Activated CD8-positive, alpha-beta memory T cell treated with anti-CD3 and anti-CD28 coated beads for 36 hours (primary cell): ENCODE measurements around the gene DLG4. TPM values are rescaled to one million over a fixed set of nuclear protein-coding genes. Genes with fewer than 3 reads are reported as not detected.
"Not testable (repeated sequence)": the region's sequence is repeated elsewhere in the genome, so short reads cannot be mapped to it uniquely, and the experiment has no call there.

Source experiments
- CTCF ChIA-PET: fragments of 350-600 bp; sonication (Branson Sonifier 250); formaldehyde crosslinking; loops from one replicate; lab custom pipeline; 2021; ENCODE audit warnings: antibody characterized with exemption; lab: Charles Lee
- POLR2A ChIA-PET: fragments of 350-600 bp; sonication (Branson Sonifier 250); formaldehyde crosslinking; loops from one replicate; lab custom pipeline; 2021; ENCODE audit warnings: antibody characterized with exemption; lab: Charles Lee
- total RNA-seq, 2 experiments: library from RNA; stranded (reverse); gene quantifications; one replicate each; pipeline ENCODE4 v1.2.3, GENCODE V29; 2021

Gene DLG4
- total RNA-seq, 2 experiments from 2014 or later = 4.5 to 4.6 TPM

- CTCF ChIA-PET = interaction anchor here (1.2 to 3.1 kb wide), 3 partner anchors 9 to 31 kb away, joined by 3 to 17 read pairs (median 4); partner anchors contain the start of genes GABARAP and PHF23
- POLR2A ChIA-PET = interaction anchor here (0.6 to 2.0 kb wide), 5 partner anchors 9 to 343 kb away, joined by 3 to 10 read pairs (median 3); partner anchors contain the start of genes ACADVL, DLG4 and GABARAP
Observed at GRCh38 chr17:7251661-7252175, 32.1 kb upstream of the DLG4 start, which contains the start of gene CTDNEP1. CTDNEP1 (minus strand) TSS chr17:7251734; CDS start chr17:7251296, 438 bp downstream.

GRCh38 chr17:7250695-7251627, 31.3 kb upstream of the DLG4 start:
- ChIA-PET POLR2A (interaction anchor here (0.8 to 2.0 kb wide), 4 partner anchors 8 to 58 kb away, joined by 3 to 10 read pairs (median 4); partner anchors contain the start of genes ACADVL, DLG4 and GABARAP), CTCF (interaction anchor here (1.1 to 3.1 kb wide), 5 partner anchors 8 to 205 kb away, joined by 3 to 17 read pairs (median 4); partner anchors contain the start of genes GABARAP and PHF23)

- POLR2A ChIA-PET = no interaction called here
- CTCF ChIA-PET = interaction anchor here (1.6 to 3.1 kb wide), 2 partner anchors 9 to 47 kb away, joined by 4 to 17 read pairs; partner anchors contain the start of gene PHF23
Observed at GRCh38 chr17:7249830-7250229, 30.2 kb upstream of the DLG4 start.

- ChIA-PET CTCF (interaction anchor here (1.3 to 3.1 kb wide), 3 partner anchors 9 to 47 kb away, joined by 4 to 17 read pairs (median 4); partner anchors contain the start of gene PHF23), POLR2A (interaction anchor here (0.9 kb wide), 1 partner anchor 11 kb away, joined by 3 read pairs; no protein-coding TSS in a partner anchor)
Observed at GRCh38 chr17:7249214-7249613, 29.6 kb upstream of the DLG4 start.

- ChIA-PET CTCF (interaction anchor here (1.3 kb wide), 1 partner anchor 47 kb away, joined by 4 read pairs; no protein-coding TSS in a partner anchor), POLR2A (interaction anchor here (0.9 kb wide), 1 partner anchor 11 kb away, joined by 3 read pairs; no protein-coding TSS in a partner anchor)
Observed at GRCh38 chr17:7248796-7249195, 29.2 kb upstream of the DLG4 start.

GRCh38 chr17:7246779-7247178, 27.1 kb upstream of the DLG4 start:
- CTCF ChIA-PET = no interaction called here
- POLR2A ChIA-PET = no interaction called here

GRCh38 chr17:7243838-7244237, 24.2 kb upstream of the DLG4 start:
- CTCF ChIA-PET = interaction anchor here (1.2 kb wide), 1 partner anchor 11 kb away, joined by 3 read pairs; no protein-coding TSS in a partner anchor
- POLR2A ChIA-PET = not testable (repeated sequence)

- CTCF ChIA-PET = interaction anchor here (1.2 to 1.3 kb wide), 2 partner anchors 8 to 22 kb away, joined by 3 read pairs; partner anchors contain the start of genes CTDNEP1 and ELP5
- POLR2A ChIA-PET = no interaction called here
Observed at GRCh38 chr17:7243453-7243729, 23.8 kb upstream of the DLG4 start.

- CTCF ChIA-PET = interaction anchor here (0.9 to 1.3 kb wide), 3 partner anchors 9 to 22 kb away, joined by 3 read pairs; partner anchors contain the start of genes CTDNEP1 and ELP5
- POLR2A ChIA-PET = interaction anchor here (1.1 kb wide), 1 partner anchor 9 kb away, joined by 6 read pairs; the partner anchor contains the start of gene CTDNEP1
Observed at GRCh38 chr17:7242717-7243452, 23.2 kb upstream of the DLG4 start.

- ChIA-PET POLR2A (interaction anchor here (0.6 to 1.1 kb wide), 3 partner anchors 9 to 612 kb away, joined by 3 to 7 read pairs (median 6); partner anchors contain the start of gene CTDNEP1), CTCF (interaction anchor here (0.9 to 3.0 kb wide), 5 partner anchors 9 to 54 kb away, joined by 3 to 17 read pairs (median 3); partner anchors contain the start of genes CTDNEP1 and ELP5)
Observed at GRCh38 chr17:7241783-7242716, 22.4 kb upstream of the DLG4 start, which contains the start of gene GABARAP. GABARAP (minus strand) TSS chr17:7242449; CDS start chr17:7242330, 119 bp downstream.

GRCh38 chr17:7241090-7241733, 21.6 kb upstream of the DLG4 start:
- ChIA-PET POLR2A (interaction anchor here (0.6 to 1.1 kb wide), 3 partner anchors 20 to 612 kb away, joined by 3 to 7 read pairs (median 6); no protein-coding TSS in a partner anchor), CTCF (interaction anchor here (1.3 to 3.0 kb wide), 3 partner anchors 9 to 55 kb away, joined by 3 to 17 read pairs (median 7); partner anchors contain the start of genes CTDNEP1 and ELP5)

GRCh38 chr17:7240375-7240774, 20.7 kb upstream of the DLG4 start:
- CTCF ChIA-PET = interaction anchor here (1.3 to 3.0 kb wide), 3 partner anchors 10 to 56 kb away, joined by 3 to 17 read pairs (median 7); partner anchors contain the start of genes CTDNEP1 and ELP5
- POLR2A ChIA-PET = interaction anchor here (0.9 kb wide), 1 partner anchor 41 kb away, joined by 4 read pairs; the partner anchor contains the start of gene SLC2A4

- POLR2A ChIA-PET = interaction anchor here (0.9 to 4.2 kb wide), 5 partner anchors 12 to 341 kb away, joined by 3 to 19 read pairs (median 4); partner anchors contain the start of genes ACADVL, CTDNEP1, DLG4 and ELP5
- CTCF ChIA-PET = interaction anchor here (1.0 to 3.0 kb wide), 4 partner anchors 11 to 57 kb away, joined by 4 to 17 read pairs (median 6); partner anchors contain the start of genes ACADVL, CTDNEP1, DLG4 and ELP5
Observed at GRCh38 chr17:7239091-7240027, 19.7 kb upstream of the DLG4 start, which contains the start of gene PHF23. PHF23 (minus strand) TSS chr17:7239457; CDS start chr17:7239279, 178 bp downstream.

- ChIA-PET CTCF (interaction anchor here (0.7 to 1.8 kb wide), 2 partner anchors 18 to 25 kb away, joined by 3 to 5 read pairs; no protein-coding TSS in a partner anchor), POLR2A (interaction anchor here (0.6 to 4.2 kb wide), 8 partner anchors 10 to 342 kb away, joined by 3 to 19 read pairs (median 3); partner anchors contain the start of genes ACADVL, ACAP1, CTDNEP1 and DLG4)
Observed at GRCh38 chr17:7238420-7239090, 18.9 kb upstream of the DLG4 start.
